Measurements from ENCODE around the gene LRRC8E. TPM values are rescaled to one million over a fixed set of nuclear protein-coding genes. Genes with fewer than 3 reads are reported as not detected.

Gene LRRC8E
- total RNA-seq, 1 donor from 2014 or later: 3.5 TPM

DNA sequence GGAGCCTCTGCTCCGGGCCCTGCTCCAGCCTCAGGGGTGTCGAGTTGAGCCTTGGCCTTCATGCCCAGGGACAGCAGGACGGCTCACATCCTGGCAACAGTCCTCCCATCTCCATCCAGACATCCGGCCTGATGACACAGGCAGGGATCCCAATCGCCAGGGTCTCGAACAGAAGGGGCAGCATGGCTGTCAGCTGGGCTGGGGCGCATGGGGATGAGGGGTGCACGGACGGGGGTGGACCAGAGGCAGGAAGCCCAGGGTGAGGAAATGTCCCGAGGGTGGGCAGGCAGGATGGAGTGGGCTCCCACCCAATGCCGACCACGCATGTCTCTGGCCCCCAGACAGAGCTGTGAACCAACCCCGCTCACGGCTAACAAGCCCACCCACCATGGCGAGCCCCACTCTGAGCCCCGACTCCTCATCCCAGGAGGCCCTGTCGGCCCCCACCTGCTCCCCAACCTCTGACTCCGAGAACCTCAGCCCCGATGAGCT is 42.1 kb upstream of the LRRC8E start:
- Mint-ChIP-seq H3K4me3 (ENCODE audit: unreplicated experiment) (no peak overlapping the region), H3K27ac (ENCODE audit: unreplicated experiment) (no peak overlapping the region), H3K27me3 (ENCODE audit: unreplicated experiment) (no peaks in the 10 kb centered on the region), H3K36me3 (ENCODE audit: unreplicated experiment) (no peaks in the 10 kb centered on the region), H3K9me3 (ENCODE audit: unreplicated experiment) (no peaks in the 10 kb centered on the region), H3K4me1 (ENCODE audit: unreplicated experiment) (no peaks in the 10 kb centered on the region)
- TF ChIP-seq, protein P1, sequence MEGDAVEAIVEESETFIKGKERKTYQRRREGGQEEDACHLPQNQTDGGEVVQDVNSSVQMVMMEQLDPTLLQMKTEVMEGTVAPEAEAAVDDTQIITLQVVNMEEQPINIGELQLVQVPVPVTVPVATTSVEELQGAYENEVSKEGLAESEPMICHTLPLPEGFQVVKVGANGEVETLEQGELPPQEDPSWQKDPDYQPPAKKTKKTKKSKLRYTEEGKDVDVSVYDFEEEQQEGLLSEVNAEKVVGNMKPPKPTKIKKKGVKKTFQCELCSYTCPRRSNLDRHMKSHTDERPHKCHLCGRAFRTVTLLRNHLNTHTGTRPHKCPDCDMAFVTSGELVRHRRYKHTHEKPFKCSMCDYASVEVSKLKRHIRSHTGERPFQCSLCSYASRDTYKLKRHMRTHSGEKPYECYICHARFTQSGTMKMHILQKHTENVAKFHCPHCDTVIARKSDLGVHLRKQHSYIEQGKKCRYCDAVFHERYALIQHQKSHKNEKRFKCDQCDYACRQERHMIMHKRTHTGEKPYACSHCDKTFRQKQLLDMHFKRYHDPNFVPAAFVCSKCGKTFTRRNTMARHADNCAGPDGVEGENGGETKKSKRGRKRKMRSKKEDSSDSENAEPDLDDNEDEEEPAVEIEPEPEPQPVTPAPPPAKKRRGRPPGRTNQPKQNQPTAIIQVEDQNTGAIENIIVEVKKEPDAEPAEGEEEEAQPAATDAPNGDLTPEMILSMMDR (IDR thresholded peaks at IDR 0.05): no peak
- DNase-seq (ENCODE audit: extremely low spot score, unreplicated experiment): no peak

DNA sequence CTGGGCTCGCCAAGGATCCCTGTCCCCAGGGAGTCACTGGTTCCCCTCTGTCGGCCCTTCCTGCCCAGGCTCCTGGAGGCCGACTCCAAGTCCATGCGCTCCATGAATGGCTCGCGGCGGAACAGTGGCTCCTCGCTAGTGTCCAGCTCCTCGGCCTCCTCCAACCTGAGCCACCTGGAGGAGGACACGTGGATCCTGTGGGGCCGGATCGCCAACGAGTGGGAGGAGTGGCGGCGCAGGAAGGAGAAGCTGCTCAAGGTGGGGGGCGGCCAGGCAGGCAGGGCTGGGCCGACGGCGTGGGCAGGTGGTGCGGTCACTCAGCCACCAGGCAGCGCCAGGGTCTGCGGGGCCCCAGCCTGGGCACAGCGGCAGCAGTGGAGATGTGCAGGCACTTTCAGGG is 40.6 kb upstream of the LRRC8E start:
- no peaks in the 10 kb centered on the region for H3K27me3 Mint-ChIP-seq (ENCODE audit: unreplicated experiment)
- no peaks in the 10 kb centered on the region for H3K36me3 Mint-ChIP-seq (ENCODE audit: unreplicated experiment)
- H3K4me1 Mint-ChIP-seq (ENCODE audit: unreplicated experiment): no peaks in the 10 kb centered on the region
- no peak for DNase-seq (ENCODE audit: extremely low spot score, unreplicated experiment)
- no peak overlapping the region for H3K4me3 Mint-ChIP-seq (ENCODE audit: unreplicated experiment)
- no peaks in the 10 kb centered on the region for H3K9me3 Mint-ChIP-seq (ENCODE audit: unreplicated experiment)
- TF ChIP-seq, protein P1 (IDR thresholded peaks at IDR 0.05): no peak
- no peak overlapping the region for H3K27ac Mint-ChIP-seq (ENCODE audit: unreplicated experiment)

DNA sequence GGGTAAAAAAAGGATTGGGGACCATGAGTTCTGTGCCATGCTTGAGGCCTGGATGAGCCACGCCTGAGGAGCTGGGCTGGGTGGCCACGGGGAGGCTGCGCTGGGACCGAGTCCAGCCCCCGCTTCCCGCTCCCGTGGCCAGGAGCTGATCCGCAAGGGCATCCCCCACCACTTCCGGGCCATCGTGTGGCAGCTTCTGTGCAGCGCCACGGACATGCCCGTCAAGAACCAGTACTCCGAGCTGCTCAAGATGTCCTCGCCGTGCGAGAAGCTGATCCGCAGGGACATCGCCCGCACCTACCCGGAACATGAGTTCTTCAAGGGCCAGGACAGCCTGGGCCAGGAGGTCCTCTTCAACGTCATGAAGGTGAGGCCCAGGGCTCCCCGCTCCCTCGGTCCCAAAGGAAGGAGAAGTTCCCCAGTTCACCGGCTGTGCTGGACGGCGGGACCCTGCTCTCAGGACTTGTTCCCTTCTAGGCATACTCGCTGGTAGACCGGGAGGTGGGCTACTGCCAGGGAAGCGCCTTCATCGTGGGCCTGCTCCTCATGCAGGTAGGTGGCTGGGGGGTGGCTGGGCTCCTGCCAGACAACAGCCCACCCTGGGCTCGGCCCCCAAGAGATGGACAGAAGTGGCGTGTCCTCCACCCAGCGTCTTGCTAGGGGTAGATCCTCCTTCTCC is 39.4 kb upstream of the LRRC8E start:
- H3K9me3 Mint-ChIP-seq (ENCODE audit: unreplicated experiment): no peaks in the 10 kb centered on the region
- H3K36me3 Mint-ChIP-seq (ENCODE audit: unreplicated experiment): no peaks in the 10 kb centered on the region
- TF ChIP-seq, protein P1 (IDR thresholded peaks at IDR 0.05): no peak
- no peak for DNase-seq (ENCODE audit: extremely low spot score, unreplicated experiment)
- no peak overlapping the region for H3K27ac Mint-ChIP-seq (ENCODE audit: unreplicated experiment)
- no peak overlapping the region for H3K4me3 Mint-ChIP-seq (ENCODE audit: unreplicated experiment)
- H3K4me1 Mint-ChIP-seq (ENCODE audit: unreplicated experiment): peaks cover 3% of the 10 kb centered on the region
- no peaks in the 10 kb centered on the region for H3K27me3 Mint-ChIP-seq (ENCODE audit: unreplicated experiment)

DNA sequence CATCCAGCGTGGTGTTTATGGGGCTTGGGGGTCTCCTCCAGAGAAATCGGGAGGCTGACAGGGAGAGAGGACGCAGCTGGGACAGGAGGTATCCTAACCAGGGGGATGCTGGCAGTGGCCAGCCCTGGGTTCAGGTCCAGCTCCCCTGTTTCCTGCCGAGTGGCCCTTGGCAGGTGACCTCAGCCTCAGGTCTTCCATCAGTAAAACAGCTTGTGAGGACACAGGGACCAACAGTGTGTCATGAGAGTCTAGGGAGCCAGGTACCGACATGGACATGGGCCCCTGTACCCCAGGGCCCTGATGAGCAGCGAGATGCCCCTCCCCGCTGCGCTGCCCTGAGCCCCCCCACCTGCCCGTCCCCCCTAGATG is 38.7 kb upstream of the LRRC8E start:
- H3K27me3 Mint-ChIP-seq (ENCODE audit: unreplicated experiment): no peaks in the 10 kb centered on the region
- DNase-seq (ENCODE audit: extremely low spot score, unreplicated experiment): no peak
- H3K4me3 Mint-ChIP-seq (ENCODE audit: unreplicated experiment): no peak overlapping the region
- H3K4me1 Mint-ChIP-seq (ENCODE audit: unreplicated experiment): peaks cover 3% of the 10 kb centered on the region
- no peaks in the 10 kb centered on the region for H3K9me3 Mint-ChIP-seq (ENCODE audit: unreplicated experiment)
- no peak overlapping the region for H3K27ac Mint-ChIP-seq (ENCODE audit: unreplicated experiment)
- TF ChIP-seq, protein P1 (IDR thresholded peaks at IDR 0.05): no peak
- no peaks in the 10 kb centered on the region for H3K36me3 Mint-ChIP-seq (ENCODE audit: unreplicated experiment)

DNA sequence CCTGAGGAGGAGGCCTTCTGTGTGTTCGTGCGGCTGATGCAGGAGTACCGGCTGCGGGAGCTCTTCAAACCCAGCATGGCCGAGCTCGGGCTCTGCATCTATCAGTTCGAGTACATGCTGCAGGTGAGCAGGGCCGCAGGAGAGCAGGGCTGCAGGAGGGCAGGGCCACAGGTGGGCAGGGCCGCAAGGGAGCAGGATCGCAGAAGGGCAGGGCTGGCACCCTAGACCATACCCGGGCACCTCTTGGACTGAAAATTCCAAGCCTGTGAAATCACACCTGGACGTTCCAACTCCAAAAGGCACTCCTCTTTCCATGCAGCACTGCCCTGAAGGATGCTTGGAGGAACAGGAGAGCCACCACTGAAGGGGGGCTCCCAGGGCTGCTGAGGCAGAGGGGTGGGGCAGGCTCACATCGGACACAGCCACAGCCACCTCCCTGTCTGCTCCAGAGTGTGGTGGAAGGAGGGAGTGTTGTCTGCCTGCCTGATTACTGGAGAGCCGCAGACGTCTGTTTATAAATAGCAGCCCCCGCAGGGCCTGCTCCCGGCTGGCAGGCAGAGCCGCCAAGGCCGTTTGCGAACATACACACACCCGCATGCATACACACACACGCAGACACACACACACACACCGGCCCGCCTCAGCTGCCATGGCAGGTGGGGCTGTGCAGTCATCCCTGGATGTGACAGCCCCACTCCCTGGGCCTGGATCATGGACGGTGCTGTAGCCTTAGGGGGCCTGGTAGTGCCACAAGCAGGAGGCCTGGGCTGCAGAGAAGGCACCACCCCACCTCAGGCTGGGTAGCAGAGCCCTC is 38.1 kb upstream of the LRRC8E start:
- no peak overlapping the region for H3K27ac Mint-ChIP-seq (ENCODE audit: unreplicated experiment)
- H3K9me3 Mint-ChIP-seq (ENCODE audit: unreplicated experiment): no peaks in the 10 kb centered on the region
- H3K4me1 Mint-ChIP-seq (ENCODE audit: unreplicated experiment): peaks cover 3% of the 10 kb centered on the region
- no peak for DNase-seq (ENCODE audit: extremely low spot score, unreplicated experiment)
- no peaks in the 10 kb centered on the region for H3K27me3 Mint-ChIP-seq (ENCODE audit: unreplicated experiment)
- H3K4me3 Mint-ChIP-seq (ENCODE audit: unreplicated experiment): no peak overlapping the region
- TF ChIP-seq, protein P1 (IDR thresholded peaks at IDR 0.05): no peak
- H3K36me3 Mint-ChIP-seq (ENCODE audit: unreplicated experiment): no peaks in the 10 kb centered on the region

All from osteocyte (in vitro differentiated cells).